AG09319 (cell line): ENCODE results near the gene SARDH.

Experiments
- DNase-seq: peaks from one replicate; pipeline ENCODE4 v3.0.0-alpha.2; 2010; ENCODE audit warnings: low read depth; ENCODE audit errors: extremely low read depth
- TF ChIP-seq, protein P1 (sequence below): IDR thresholded peaks from 2 replicates; pipeline ENCODE4 v1.5.1; 2011; ENCODE audit warnings: low read depth, mild to moderate bottlenecking, inconsistent platforms, low read length, moderate library complexity

Gene SARDH

DNA sequence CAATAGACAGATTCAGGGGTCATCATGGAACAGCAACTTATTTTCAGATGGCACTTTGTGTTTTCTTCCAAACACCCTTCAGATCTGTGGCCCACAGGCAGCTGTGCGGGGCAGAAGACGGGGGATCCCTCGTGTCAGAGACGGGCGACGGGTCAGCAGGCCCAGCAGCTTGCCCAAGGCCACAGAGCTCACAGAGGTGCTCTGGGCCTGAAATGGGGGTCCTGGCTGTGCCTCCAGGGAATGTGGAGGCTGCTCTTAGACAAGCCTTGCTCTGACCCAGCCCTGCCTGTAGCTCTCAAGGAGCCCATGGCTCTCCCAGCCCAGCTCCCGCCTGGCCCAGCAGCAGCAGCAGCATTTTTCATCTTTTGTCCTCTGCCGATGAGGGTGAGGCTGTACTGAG is 40.9 kb upstream of the SARDH start:
- DNase-seq = no peak
- TF ChIP-seq, protein P1, sequence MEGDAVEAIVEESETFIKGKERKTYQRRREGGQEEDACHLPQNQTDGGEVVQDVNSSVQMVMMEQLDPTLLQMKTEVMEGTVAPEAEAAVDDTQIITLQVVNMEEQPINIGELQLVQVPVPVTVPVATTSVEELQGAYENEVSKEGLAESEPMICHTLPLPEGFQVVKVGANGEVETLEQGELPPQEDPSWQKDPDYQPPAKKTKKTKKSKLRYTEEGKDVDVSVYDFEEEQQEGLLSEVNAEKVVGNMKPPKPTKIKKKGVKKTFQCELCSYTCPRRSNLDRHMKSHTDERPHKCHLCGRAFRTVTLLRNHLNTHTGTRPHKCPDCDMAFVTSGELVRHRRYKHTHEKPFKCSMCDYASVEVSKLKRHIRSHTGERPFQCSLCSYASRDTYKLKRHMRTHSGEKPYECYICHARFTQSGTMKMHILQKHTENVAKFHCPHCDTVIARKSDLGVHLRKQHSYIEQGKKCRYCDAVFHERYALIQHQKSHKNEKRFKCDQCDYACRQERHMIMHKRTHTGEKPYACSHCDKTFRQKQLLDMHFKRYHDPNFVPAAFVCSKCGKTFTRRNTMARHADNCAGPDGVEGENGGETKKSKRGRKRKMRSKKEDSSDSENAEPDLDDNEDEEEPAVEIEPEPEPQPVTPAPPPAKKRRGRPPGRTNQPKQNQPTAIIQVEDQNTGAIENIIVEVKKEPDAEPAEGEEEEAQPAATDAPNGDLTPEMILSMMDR = no peak

DNA sequence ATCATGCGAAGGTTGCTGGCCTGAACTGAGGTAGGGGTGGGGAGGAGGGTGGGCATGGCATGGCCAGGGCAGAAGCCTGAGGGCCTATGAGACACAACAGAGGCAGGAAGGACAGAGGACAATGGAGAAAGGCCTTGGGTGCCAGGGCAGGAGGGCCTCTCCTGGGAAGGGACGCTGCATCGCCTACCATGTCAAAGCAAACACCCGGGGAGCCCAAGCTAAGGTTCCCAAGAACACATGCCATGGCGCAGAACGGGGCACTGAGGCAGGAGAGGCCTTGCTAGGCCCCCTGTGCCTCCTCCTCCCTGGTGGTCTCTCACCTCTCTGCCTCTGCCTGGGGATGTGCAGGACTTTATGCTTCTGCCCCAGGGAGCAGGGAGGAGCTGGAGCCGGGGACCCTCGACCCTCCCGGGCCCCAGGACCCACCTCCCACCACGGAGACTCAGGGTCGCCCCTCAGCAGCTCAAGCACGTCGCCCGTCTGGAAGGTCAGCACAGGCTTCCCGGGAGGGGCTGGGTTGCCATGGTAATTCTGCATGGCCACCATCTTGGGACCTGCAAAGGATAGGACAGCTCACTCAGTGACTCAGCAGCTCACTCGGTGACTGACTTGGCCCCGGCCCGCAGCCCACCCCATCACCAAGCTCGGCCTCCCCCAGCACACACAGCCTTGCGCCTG is 40.3 kb upstream of the SARDH start:
- DNase-seq = no peak
- TF ChIP-seq, protein P1 = no peak

DNA sequence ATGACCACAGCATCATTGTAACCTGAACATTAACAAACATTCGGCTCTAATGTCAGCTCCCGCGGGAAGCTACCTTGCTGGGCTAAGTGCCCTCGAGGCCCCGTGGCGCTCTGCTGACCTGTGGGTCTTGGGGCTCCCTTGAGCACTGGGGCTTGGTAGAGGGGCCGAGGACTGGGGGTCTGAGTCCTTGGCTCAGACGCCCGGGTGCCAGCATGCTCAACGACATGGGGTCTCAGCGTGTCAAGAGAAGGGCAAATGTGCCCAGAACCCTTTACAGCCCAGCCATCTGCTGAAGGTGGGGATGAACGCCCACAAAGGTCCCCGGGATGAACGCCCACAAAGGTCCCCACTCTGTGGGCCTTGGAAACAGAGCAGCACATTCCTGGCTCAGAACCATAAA is 39.7 kb upstream of the SARDH start:
- TF ChIP-seq, protein P1 = no peak
- no peak for DNase-seq

DNA sequence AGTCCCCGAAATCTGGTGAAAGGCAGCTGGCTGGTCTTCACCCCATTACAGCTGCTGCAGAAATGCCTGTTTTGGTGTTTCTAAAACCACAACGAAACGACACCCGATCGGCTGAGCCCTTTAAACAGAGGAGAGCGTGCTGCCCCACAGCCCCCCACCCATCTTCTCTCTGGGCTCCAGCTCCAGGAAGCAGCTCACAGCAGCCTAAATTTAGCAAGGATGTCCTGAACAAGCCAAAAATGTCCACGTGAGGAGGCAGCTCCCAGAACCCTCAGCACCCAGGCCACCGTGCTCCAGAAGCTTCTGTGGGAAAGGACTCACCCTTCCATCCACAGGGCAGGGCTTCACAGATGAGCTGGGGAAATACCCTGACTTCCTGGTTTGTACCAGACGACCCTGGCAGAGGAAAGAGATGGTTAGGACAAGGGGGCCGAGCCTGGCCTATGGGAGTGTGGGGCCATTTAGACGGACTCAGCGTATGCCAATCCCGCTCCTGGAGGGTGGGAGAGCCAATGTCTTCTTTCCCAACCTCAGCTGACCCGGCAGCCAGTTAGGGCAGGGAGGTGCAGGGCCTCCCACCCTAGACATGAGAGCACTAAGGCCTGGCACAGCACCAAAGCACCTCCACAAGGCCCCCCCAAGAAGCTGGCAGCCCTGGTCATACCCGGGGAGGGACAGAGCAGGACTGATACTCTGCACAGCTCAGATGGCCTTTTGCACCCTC is 39.1 kb upstream of the SARDH start:
- DNase-seq = no peak

DNA sequence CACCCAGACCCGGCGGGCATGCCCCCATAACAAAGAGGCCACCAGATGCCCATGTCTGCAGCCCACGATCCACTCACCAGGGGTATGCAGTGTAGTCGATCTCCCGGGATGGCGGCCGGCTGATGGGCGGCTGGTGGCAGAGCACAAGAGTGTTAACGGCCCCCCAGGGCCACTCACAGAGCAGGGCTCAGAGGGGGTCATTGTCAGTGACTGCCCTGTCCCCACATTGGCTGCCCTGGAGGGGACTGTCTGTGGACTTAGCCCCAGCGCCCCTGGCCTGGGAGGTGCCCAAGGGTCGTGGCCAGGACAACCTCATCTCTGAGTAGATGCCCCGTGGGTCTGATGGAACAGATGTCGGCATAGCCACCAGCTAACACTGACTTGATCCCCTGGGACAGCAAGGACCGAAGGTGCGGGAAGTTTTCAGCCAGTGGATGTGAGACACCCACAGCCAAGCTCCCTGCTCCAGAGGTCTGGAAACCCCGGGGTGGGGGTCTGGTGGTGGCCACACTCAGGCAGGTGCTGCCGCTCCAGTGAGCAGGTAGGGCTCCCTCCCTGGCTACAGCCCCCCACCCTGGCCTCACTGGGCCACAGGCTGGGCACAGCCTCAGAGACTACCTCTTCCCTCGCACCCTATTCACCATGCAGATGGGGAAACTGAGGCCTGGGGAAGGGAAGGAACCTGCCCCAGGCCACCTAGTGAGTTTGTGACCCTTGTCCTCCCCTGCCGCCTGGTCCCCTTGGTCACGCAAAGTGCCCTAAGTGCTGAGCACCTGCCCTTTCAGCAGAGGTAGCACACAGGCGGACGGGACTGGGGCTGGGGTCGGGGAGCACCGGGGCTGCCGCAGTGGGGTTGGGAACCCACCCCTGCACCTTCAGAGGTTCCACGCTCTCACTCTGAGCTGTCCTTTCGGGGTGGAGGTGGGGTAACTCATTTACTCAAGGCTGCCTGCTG is 38.1 kb upstream of the SARDH start:
- no peak for DNase-seq
- TF ChIP-seq, protein P1 = no peak

More for the DNA sequence above, 39.1 kb upstream of the SARDH start:
- TF ChIP-seq, protein P1 = no peak

DNA sequence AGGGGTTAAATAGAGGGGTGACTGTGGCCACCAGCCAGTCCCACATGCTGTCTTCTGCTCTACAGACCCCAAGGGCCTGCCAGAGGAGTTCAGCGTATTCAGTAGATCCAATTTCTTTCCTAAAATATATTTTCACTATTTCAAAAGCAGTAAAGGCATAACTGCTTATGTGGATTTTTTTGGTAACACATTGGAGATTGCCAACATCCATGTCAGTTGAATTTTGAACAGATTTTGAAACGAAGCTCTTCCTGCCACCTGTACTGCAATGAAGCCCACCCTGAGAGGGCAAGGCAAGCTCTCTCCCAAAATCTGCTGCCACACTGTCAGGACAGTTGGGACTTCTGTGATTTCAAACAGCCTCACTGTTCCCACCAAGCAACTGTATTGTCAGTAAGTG is 37.1 kb upstream of the SARDH start:
- TF ChIP-seq, protein P1 = no peak
- no peak for DNase-seq

DNA sequence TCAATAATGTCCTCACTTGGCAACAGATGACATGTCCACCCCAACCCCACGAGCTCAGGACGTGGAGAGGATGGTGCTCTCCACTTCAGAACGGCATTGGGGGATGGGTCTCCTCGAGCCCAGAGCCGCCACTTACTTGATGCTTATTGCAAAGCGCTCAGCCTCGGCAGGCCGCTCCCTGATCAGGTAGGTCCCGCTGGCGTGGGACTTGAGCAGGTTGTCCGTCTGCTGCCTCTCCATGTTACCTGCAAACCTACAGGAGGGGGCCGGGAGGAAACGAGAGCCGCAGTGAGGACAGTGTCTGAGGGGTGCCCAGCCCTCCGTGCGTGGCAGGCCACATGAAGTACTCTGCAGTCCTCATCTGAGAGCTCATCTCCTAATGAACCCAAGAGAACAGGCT is 36.6 kb upstream of the SARDH start:
- TF ChIP-seq, protein P1 = no peak
- DNase-seq = no peak
